A673 (cell line): ENCODE measurements around the gene LRRC10B. TPM values are rescaled to one million over a fixed set of nuclear protein-coding genes. Genes with fewer than 3 reads are reported as not detected.

Experiments
- BruUV-seq: library from RNA; stranded (reverse); fragments of 400-500 nt; replicated peaks from 2 replicates; lab custom pipeline; 2021; lab: Mats Ljungman, UMichigan
- CTCF ChIA-PET: fragments of 300-600 bp; sonication (Branson Sonifier 250); formaldehyde crosslinking; loops from one replicate; lab custom pipeline; 2022; ENCODE audit warnings: antibody characterized with exemption; lab: Charles Lee
- POLR2A ChIA-PET: fragments of 300-600 bp; sonication (Branson Sonifier 250); formaldehyde crosslinking; loops from one replicate; lab custom pipeline; 2022; ENCODE audit warnings: antibody characterized with exemption; ENCODE audit not compliant: low non-redundant PET; lab: Charles Lee
- DNase-seq: peaks from one replicate; pipeline ENCODE4 v3.0.0-alpha.2; 2015; ENCODE audit warnings: low spot score
- H3K27ac ChIP-seq: fragments of 200-600 bp; sonication (generic); 2 replicates; pipeline ENCODE4 v1.5.1; 2016; ENCODE audit warnings: mixed run types, low read depth, mild to moderate bottlenecking, mixed read lengths, antibody characterized with exemption, low read length; ENCODE audit not compliant: poor library complexity, severe bottlenecking
- H3K27me3 ChIP-seq: fragments of 200-600 bp; sonication (generic); replicated peaks from 2 replicates; pipeline ENCODE4 v1.6.1; 2017; ENCODE audit warnings: mixed run types, low read depth, mild to moderate bottlenecking, mixed read lengths, antibody characterized with exemption, low read length; ENCODE audit not compliant: insufficient read depth, poor library complexity
- H3K36me3 ChIP-seq: fragments of 200-600 bp; sonication (generic); 2 replicates; pipeline ENCODE4 v1.6.1; 2016; ENCODE audit warnings: mixed run types, mild to moderate bottlenecking, mixed read lengths, antibody characterized with exemption, low read length; ENCODE audit not compliant: insufficient read depth, poor library complexity, severe bottlenecking
- H3K4me1 ChIP-seq: fragments of 200-600 bp; sonication (generic); 2 replicates; pipeline ENCODE4 v1.6.1; 2017; ENCODE audit warnings: mixed run types, mild to moderate bottlenecking, mixed read lengths, antibody characterized with exemption, low read length; ENCODE audit not compliant: insufficient read depth, poor library complexity, severe bottlenecking
- H3K4me3 ChIP-seq: fragments of 200-600 bp; sonication (generic); 2 replicates; pipeline ENCODE4 v1.5.1; 2016; ENCODE audit warnings: low read depth, mixed run types, mild to moderate bottlenecking, mixed read lengths, low read length; ENCODE audit not compliant: poor library complexity, severe bottlenecking
- H3K9me3 ChIP-seq: fragments of 200-600 bp; sonication (generic); 2 replicates; pipeline ENCODE4 v1.6.1; 2016; ENCODE audit warnings: mixed run types, low read depth, mild to moderate bottlenecking, mixed read lengths, antibody characterized with exemption, low read length; ENCODE audit not compliant: poor library complexity, severe bottlenecking
- CTCF ChIP-seq: fragments of 300-800, 200-600 bp; sonication (generic); conservative IDR thresholded peaks from 2 replicates; pipeline ENCODE4 v1.5.1; 2017; ENCODE audit warnings: low read depth, mild to moderate bottlenecking, antibody characterized with exemption, low read length, moderate library complexity, mixed read lengths
- EZH2 ChIP-seq: fragments of 200-600 bp; sonication (generic); IDR thresholded peaks from 2 replicates; pipeline ENCODE4 v1.6.1; 2017; ENCODE audit warnings: borderline replicate concordance, low read depth, mild to moderate bottlenecking, mixed read lengths, antibody characterized with exemption, low read length; ENCODE audit not compliant: poor library complexity, severe bottlenecking
- intact Hi-C: fragments of 100-400 bp; cut with micrococcal nuclease; formaldehyde crosslinking; loops from one replicate; pipeline ENCODE4 v1.10.0; 2022; ENCODE audit not compliant: unreplicated experiment
- total RNA-seq: library from RNA; stranded (reverse); gene quantifications from 2 replicates; pipeline ENCODE4 v1.2.3, GENCODE V29; 2021

LRRC10B gene
- total RNA-seq, 1 experiment from 2014 or later: 17.4 TPM

- peak overlapping the region; percentile 65 for H3K27ac ChIP-seq
- no peaks in the 10 kb centered on the region for H3K36me3 ChIP-seq
- no peaks in the 10 kb centered on the region for H3K27me3 ChIP-seq
- H3K4me1 ChIP-seq: peaks cover 41% of the 10 kb centered on the region
- POLR2A ChIA-PET: interaction anchor here (1.0 kb wide), 1 partner anchor 9 kb away, joined by 6 read pairs; the partner anchor contains the start of gene LRRC10B
- intact Hi-C loops: loop anchor here (1.0 to 5.0 kb wide), 4 partner anchors 40 to 85 kb away; partner anchors contain the start of gene SDHAF2
- DNase-seq: peak; percentile 84
- TF ChIP-seq EZH2: no peak
- TF ChIP-seq CTCF: peak; percentile 100
- CTCF ChIA-PET: interaction anchor here (0.5 to 2.8 kb wide), 20 partner anchors 9 to 161 kb away, joined by 3 to 74 read pairs (median 6); partner anchors contain the start of gene LRRC10B
- BruUV-seq: TSS peak; percentile 53
- peak overlapping the region; percentile 31 for H3K4me3 ChIP-seq
- H3K9me3 ChIP-seq: no peaks in the 10 kb centered on the region
Measured at GRCh38 chr11:61516675-61517572, 8.4 kb downstream of the LRRC10B start.

- Histone ChIP-seq H3K27ac (no peak overlapping the region), H3K27me3 (no peaks in the 10 kb centered on the region), H3K4me1 (peaks cover 28% of the 10 kb centered on the region), H3K9me3 (no peaks in the 10 kb centered on the region), H3K36me3 (no peaks in the 10 kb centered on the region), H3K4me3 (no peak overlapping the region)
- TF ChIP-seq CTCF (no peak), EZH2 (no peak)
- no TSS peak for BruUV-seq
- POLR2A ChIA-PET: no interaction called here
- intact Hi-C loops: loop anchor here (5.0 kb wide), 2 partner anchors 49 to 86 kb away; partner anchors contain the start of gene SDHAF2
- CTCF ChIA-PET: interaction anchor here (0.8 to 2.8 kb wide), 5 partner anchors 9 to 72 kb away, joined by 3 to 74 read pairs (median 18); partner anchors contain the start of gene LRRC10B
- DNase-seq: no peak
Measured at GRCh38 chr11:61518032-61518795, 9.7 kb downstream of the LRRC10B start.

- Histone ChIP-seq H3K27me3 (peaks cover 5% of the 10 kb centered on the region), H3K4me1 (no peaks in the 10 kb centered on the region), H3K36me3 (no peaks in the 10 kb centered on the region), H3K27ac (no peak overlapping the region), H3K9me3 (no peaks in the 10 kb centered on the region), H3K4me3 (no peak overlapping the region)
- ChIA-PET CTCF (no interaction called here), POLR2A (interaction anchor here (0.6 kb wide), 1 partner anchor 121 kb away, joined by 4 read pairs; no protein-coding TSS in a partner anchor)
- no TSS peak for BruUV-seq
- intact Hi-C loops: no loop called here
- no peak for TF ChIP-seq CTCF
- TF ChIP-seq EZH2: no peak
- DNase-seq: no peak
Measured at GRCh38 chr11:61522881-61523280, 14.3 kb downstream of the LRRC10B start.
